ENCODE data around the gene ATG9B. TPM values are rescaled to one million over a fixed set of nuclear protein-coding genes. Genes with fewer than 3 reads are reported as not detected.
"Not testable (repeated sequence)": the region's sequence is repeated elsewhere in the genome, so short reads cannot be mapped to it uniquely, and the experiment has no call there.

ATG9B gene
- total RNA-seq, 1 donor from 2014 or later, result under 0.01 TPM

- peaks cover 3% of the 10 kb centered on the region for H3K36me3 ChIP-seq (ENCODE audit: control insufficient read depth, insufficient read depth, low read length)
- no peak for TF ChIP-seq CTCF (IDR thresholded peaks at IDR 0.05; ENCODE audit: insufficient read depth, low read length, severe bottlenecking)
- FAIRE-seq, result no peak
- H3K4me3 ChIP-seq (ENCODE audit: low read depth, low read length), result peak overlapping the region; percentile 67
- no peaks in the 10 kb centered on the region for H3K27me3 ChIP-seq (ENCODE audit: control insufficient read depth, insufficient read depth, low read length)
- no peak for DNase-seq (ENCODE audit: low read depth)
Observed at GRCh38 chr7:151028948-151029501, 4.7 kb upstream of the ATG9B start.

DNA sequence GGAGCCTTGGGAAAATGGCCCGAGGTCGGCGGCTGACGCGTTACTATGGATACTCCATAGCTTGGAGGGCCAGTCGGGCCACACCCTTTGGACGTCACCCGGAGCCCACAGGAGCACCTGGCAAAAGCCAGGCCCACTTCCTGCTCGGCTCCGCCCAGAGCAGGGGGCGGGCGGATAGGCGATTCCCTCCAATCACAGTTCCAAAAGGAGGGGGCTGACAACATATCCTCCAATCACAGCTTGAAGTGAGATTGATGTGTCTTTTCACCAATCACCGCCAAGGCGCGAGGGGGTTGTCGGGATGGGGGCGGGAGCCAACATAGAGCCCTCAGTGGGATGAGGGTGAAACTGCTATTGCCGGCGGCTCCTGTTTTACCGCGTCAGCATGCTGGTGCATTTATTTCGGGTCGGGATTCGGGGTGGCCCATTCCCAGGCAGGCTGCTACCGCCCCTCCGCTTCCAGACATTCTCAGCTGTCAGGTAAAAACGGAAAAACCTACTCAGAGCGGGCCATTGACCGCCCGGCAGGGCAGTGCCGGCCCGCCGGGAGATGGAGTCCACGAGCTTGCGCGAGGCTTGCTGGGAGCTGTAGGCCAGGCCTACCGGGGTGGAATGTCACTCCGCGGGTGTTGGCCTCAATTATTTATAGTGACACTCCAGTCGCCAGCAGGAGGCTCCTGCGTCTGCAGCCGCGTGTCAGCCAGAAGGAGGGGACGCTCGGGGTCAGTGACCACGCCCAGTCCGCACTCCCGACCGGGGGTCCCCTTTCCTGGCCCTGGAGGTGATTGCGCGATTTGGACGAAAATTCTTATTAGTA is 4.0 kb upstream of the ATG9B start, which contains the start of gene ABCB8:
Gene ABCB8, plus strand, starts transcription at position 320 of the 817 bp plus-strand sequence. Its CDS starts 66 bp downstream, at position 386.
- peak; percentile 53 for TF ChIP-seq CTCF (IDR thresholded peaks at IDR 0.05; ENCODE audit: insufficient read depth, low read length, severe bottlenecking)
- H3K36me3 ChIP-seq (ENCODE audit: control insufficient read depth, insufficient read depth, low read length), result peaks cover under 1% of the 10 kb centered on the region
- FAIRE-seq, result no peak
- peak; percentile 98 for DNase-seq (ENCODE audit: low read depth)
- no peaks in the 10 kb centered on the region for H3K27me3 ChIP-seq (ENCODE audit: control insufficient read depth, insufficient read depth, low read length)
- peak within 1 kb of the TSS; percentile 67 for H3K4me3 ChIP-seq (ENCODE audit: low read depth, low read length)

DNA sequence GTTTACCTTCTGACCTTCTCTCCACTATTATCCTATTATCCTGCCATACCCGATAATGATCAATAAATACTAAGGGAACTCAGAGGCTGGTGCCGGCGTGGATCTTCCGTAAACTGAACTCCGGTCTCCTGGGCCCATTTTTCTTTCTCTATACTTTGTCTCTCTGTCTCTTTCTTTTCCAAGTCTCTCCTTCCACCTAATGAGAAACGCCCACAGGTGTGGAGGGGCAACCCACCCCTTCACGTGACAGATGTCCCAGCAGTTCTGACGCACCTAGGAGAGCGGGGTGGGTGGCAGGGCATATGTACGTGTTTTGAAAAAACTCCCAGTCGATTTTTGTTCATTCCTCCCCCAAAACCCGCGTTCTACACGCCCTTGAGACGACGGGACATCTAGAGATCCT is 3.4 kb upstream of the ATG9B start:
- FAIRE-seq; H3K27me3 ChIP-seq (ENCODE audit: control insufficient read depth, insufficient read depth, low read length); DNase-seq (ENCODE audit: low read depth); H3K36me3 ChIP-seq (ENCODE audit: control insufficient read depth, insufficient read depth, low read length): not testable (repeated sequence)
- peak overlapping the region; percentile 34 for H3K4me3 ChIP-seq (ENCODE audit: low read depth, low read length)

DNA sequence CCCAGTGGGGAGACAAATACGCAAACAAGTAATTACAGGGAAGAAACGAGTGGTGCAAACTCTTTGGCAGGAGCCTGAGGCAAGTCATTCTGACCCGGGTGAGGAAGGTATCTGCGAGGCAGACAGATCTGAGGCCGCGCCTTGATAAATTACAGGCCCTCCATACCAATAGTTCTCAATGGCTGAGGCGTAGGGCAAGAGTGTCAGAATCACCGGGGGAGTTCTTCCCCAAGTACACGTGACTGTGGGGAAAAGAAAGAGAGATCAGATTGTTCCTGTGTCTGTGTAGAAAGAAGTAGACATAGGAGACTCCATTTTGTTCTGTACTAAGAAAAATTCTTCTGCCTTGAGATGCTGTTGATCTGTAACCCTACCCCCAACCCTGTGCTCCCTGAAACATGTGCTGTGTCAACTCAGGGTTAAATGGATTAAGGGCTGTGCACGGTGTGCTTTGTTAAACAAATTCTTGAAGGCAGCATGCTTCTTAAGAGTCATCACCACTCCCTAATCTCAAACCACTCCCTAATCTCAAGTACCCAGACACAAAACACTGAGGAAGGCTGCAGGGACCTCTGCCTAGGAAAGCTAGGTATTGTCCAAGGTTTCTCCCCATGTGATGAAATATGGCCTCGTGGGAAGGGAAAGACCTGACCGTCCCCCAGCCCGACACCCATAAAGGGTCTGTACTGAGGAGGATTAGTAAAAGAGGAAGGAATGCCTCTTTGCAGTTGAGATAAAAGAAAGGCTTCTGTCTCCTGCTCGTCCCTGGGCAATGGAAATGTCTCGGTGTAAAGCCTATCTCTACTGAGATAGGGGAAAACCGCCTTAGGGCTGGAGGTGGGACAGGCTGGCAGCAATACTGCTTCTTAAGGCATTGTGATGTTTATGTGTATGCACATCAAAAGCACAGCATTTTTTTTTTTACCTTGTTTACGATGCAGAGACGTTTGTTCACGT is 2.8 kb upstream of the ATG9B start:
- not testable (repeated sequence) for FAIRE-seq; H3K36me3 ChIP-seq (ENCODE audit: control insufficient read depth, insufficient read depth, low read length); H3K27me3 ChIP-seq (ENCODE audit: control insufficient read depth, insufficient read depth, low read length)
- DNase-seq (ENCODE audit: low read depth), result peak; percentile 63
- H3K4me3 ChIP-seq (ENCODE audit: low read depth, low read length), result peak overlapping the region; percentile 34

DNA sequence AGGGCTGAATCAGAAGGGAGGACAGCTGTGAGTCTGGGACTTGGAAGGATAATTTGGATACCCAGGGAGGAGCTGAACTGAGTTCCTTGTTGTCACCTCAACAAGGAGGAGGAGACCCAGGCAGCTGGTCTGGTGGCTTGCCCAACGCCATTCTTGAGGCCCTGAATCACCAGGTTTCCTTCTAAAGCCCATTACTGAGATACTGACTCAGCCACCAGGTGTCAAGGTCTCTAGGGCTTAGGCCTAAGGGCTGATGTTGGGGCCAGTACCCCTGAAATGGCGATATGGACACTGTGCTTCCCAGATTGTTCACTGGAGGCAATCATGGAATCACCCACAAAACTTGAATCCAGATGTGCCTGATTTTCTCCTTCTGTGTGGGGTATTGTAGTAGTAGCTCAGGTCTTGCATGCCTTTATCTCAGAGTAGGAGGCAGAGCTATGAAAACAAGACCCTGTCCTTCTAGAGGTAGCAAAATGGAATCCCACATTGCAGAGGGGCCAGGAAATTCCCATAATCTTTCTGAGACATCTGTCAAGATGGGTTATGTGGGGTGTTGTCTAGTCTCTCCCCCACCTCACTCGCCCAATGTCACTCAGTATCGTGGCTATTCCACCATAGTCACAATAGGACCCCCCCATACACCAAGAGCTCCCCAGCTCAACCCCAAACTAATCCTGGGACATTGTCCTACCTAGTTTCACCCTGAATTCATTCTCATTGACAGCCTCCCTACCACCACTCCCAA is 1.8 kb upstream of the ATG9B start:
- no peak overlapping the region for H3K4me3 ChIP-seq (ENCODE audit: low read depth, low read length)
- TF ChIP-seq CTCF (IDR thresholded peaks at IDR 0.05; ENCODE audit: insufficient read depth, low read length, severe bottlenecking), result no peak
- no peaks in the 10 kb centered on the region for H3K27me3 ChIP-seq (ENCODE audit: control insufficient read depth, insufficient read depth, low read length)
- DNase-seq (ENCODE audit: low read depth) (peak; percentile 86), FAIRE-seq (no peak)
- H3K36me3 ChIP-seq (ENCODE audit: control insufficient read depth, insufficient read depth, low read length), result no peaks in the 10 kb centered on the region

- peaks cover 6% of the 10 kb centered on the region for H3K27me3 ChIP-seq (ENCODE audit: control insufficient read depth, insufficient read depth, low read length)
- no peak for TF ChIP-seq CTCF (IDR thresholded peaks at IDR 0.05; ENCODE audit: insufficient read depth, low read length, severe bottlenecking)
- no peak overlapping the region for H3K4me3 ChIP-seq (ENCODE audit: low read depth, low read length)
- DNase-seq (ENCODE audit: low read depth), result no peak
- H3K36me3 ChIP-seq (ENCODE audit: control insufficient read depth, insufficient read depth, low read length), result no peaks in the 10 kb centered on the region
- no peak for FAIRE-seq
Observed at GRCh38 chr7:151023232-151023631, 1.1 kb downstream of the ATG9B start.

Data from bronchial epithelial cell (primary cell).